Esophagus squamous epithelium (tissue), 4 donors: ENCODE data around the gene C5orf58.

Experiments used
- CTCF ChIP-seq, 6 experiments: fragments of 450-650 bp in 4 of 6; fragments of 200-600 bp in 2 of 6; sonication (generic) in 2 of 6; IDR thresholded peaks; one replicate each; pipeline ENCODE4 v1.5.1; 2016 to 2019; ENCODE audit warnings: antibody characterized with exemption in 6 of 6, mild to moderate bottlenecking in 4 of 6, moderate library complexity in 4 of 6
- POLR2A ChIP-seq, 4 donors: fragments of 450-650 bp; IDR thresholded peaks; one replicate each; pipeline ENCODE4 v1.6.1; 2017; ENCODE audit warnings: antibody characterized with exemption in 4 of 4, mild to moderate bottlenecking in 4 of 4, moderate library complexity in 3 of 4

GRCh38 chr5:170270293-170271069 is 37.7 kb downstream of the C5orf58 start:
- TF ChIP-seq CTCF (IDR thresholded peaks at IDR 0.05) (no peak), POLR2A (IDR thresholded peaks at IDR 0.05) (no peak)
